ENCODE measurements around the gene RAB9A. TPM values are rescaled to one million over a fixed set of nuclear protein-coding genes. Genes with fewer than 3 reads are reported as not detected.

Gene RAB9A
- total and polyA plus RNA-seq, 2 donors (not counting 3 experiments of a cell fraction or from before 2014, with no cell fraction given) = 11.5 to 19.2 TPM

DNA sequence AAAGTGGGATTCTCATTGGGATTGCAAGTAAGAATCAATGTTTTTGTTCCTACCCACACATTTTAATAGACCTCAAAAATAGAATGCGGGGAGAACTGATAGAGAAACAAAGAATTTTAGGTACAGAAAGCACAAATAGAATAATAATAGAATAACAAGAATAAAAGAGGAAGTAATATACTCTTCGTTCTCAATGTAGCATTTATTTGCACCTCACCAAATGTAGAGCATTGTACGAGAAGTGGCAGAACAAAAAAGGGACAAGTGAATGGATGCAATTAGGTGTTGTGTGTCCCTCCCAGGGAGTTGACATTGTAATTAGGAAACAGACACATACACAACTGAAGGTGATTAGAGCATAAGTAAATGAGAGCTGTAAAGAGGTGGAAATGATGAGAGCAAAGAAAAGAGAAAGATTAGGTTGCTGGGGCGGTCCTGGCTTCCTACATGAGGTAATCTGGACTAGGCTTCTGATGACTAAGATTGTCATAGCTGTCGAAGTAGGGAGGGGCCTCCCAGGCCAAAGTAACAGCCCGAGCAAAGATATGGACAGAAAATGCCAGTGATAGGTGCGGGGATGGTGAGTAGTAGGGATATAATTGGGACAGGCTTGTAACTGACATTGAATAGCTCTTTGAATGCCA lies 10.4 kb downstream of the RAB9A start:
- H3K79me2 ChIP-seq (ENCODE audit: control insufficient read depth, insufficient read depth, low read length) = peaks cover 63% of the 10 kb centered on the region
- no peak overlapping the region for H3K4me2 ChIP-seq (ENCODE audit: insufficient read depth, low read length)
- no TSS peak for BruUV-seq (replicated peaks)
- H3K4me3 ChIP-seq (replicated peaks in 1 of 3; ENCODE audit: insufficient read depth in 1 of 3, low read depth in 1 of 3, low read length in 3 of 3) = no peak overlapping the region
- H3K27ac ChIP-seq (ENCODE audit: insufficient read depth, low read depth, low read length) = no peak overlapping the region
- POLR2A ChIA-PET = no interaction called here
- intact Hi-C loops (cut with micrococcal nuclease) (no loop called here), dilution Hi-C loops (cut with MboI; ENCODE audit: extremely low pct_ligation_motif_present, low sequenced_read_pairs) (no loop called here)
- peak; percentile 15 for DNase-seq (ENCODE audit: low read depth, low spot score)
- H3K27me3 ChIP-seq (ENCODE audit: control insufficient read depth in 2 of 2, insufficient read depth in 2 of 2, low read length in 2 of 2) = no peaks in the 10 kb centered on the region
- CTCF ChIA-PET = interaction anchor here (0.8 to 0.9 kb wide), 2 partner anchors 11 to 752 kb away, joined by 3 read pairs; no protein-coding TSS in a partner anchor
- FAIRE-seq = peak; percentile 85
- no peak overlapping the region for H3K9ac ChIP-seq (replicated peaks; ENCODE audit: extremely low read depth, insufficient read depth, low read length)
- H4K20me1 ChIP-seq (replicated peaks; ENCODE audit: control insufficient read depth, extremely low read depth, insufficient read depth, low read length) = peaks cover 3% of the 10 kb centered on the region
- H2AFZ ChIP-seq (ENCODE audit: low read depth, low read length) = no peak overlapping the region
- H3K4me1 ChIP-seq (ENCODE audit: control insufficient read depth, extremely low read depth, insufficient read depth, low read length) = peaks cover 20% of the 10 kb centered on the region
- no peaks in the 10 kb centered on the region for H3K9me3 ChIP-seq (replicated peaks; ENCODE audit: control insufficient read depth, insufficient read depth, low read length)
- TF ChIP-seq MYC (IDR thresholded peaks at IDR 0.05; ENCODE audit: low read depth, low read length) = no peak
- TF ChIP-seq GATA2 (IDR thresholded peaks at IDR 0.05; ENCODE audit: insufficient read depth, insufficient read length, low read depth, low read length) = no peak
- TF ChIP-seq POLR2AphosphoS5 (IDR thresholded peaks at IDR 0.05; ENCODE audit: insufficient read depth, low read depth, low read length) = no peak
- TF ChIP-seq, protein P1, sequence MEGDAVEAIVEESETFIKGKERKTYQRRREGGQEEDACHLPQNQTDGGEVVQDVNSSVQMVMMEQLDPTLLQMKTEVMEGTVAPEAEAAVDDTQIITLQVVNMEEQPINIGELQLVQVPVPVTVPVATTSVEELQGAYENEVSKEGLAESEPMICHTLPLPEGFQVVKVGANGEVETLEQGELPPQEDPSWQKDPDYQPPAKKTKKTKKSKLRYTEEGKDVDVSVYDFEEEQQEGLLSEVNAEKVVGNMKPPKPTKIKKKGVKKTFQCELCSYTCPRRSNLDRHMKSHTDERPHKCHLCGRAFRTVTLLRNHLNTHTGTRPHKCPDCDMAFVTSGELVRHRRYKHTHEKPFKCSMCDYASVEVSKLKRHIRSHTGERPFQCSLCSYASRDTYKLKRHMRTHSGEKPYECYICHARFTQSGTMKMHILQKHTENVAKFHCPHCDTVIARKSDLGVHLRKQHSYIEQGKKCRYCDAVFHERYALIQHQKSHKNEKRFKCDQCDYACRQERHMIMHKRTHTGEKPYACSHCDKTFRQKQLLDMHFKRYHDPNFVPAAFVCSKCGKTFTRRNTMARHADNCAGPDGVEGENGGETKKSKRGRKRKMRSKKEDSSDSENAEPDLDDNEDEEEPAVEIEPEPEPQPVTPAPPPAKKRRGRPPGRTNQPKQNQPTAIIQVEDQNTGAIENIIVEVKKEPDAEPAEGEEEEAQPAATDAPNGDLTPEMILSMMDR (IDR thresholded peaks at IDR 0.05; ENCODE audit: extremely low read depth in 1 of 2, insufficient read depth in 1 of 2, low read depth in 1 of 2, low read length in 2 of 2) = no peak
- TF ChIP-seq JUN (IDR thresholded peaks at IDR 0.05; ENCODE audit: borderline replicate concordance, insufficient read depth, insufficient read length, low read depth) = no peak
- TF ChIP-seq FOS (IDR thresholded peaks at IDR 0.05; ENCODE audit: borderline replicate concordance, insufficient read depth, low read length) = no peak
- no peak for TF ChIP-seq POLR2A (IDR thresholded peaks at IDR 0.05; ENCODE audit: low read depth, low read length)
- TF ChIP-seq, protein P2, sequence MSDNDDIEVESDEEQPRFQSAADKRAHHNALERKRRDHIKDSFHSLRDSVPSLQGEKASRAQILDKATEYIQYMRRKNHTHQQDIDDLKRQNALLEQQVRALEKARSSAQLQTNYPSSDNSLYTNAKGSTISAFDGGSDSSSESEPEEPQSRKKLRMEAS (IDR thresholded peaks at IDR 0.05; ENCODE audit: insufficient read depth, insufficient read length) = no peak
- no peak for TF ChIP-seq EZH2 (IDR thresholded peaks at IDR 0.05; ENCODE audit: borderline replicate concordance, low read depth, low read length, severe bottlenecking)
- H3K36me3 ChIP-seq (ENCODE audit: control insufficient read depth in 2 of 2, extremely low read depth in 1 of 2, insufficient read depth in 2 of 2, low read length in 2 of 2) = no peaks in the 10 kb centered on the region
- H3K9me1 ChIP-seq (replicated peaks; ENCODE audit: control insufficient read depth, extremely low read depth, insufficient read depth, low read length) = no peaks in the 10 kb centered on the region
